Breast epithelium (tissue), 4 donors: ENCODE results near the gene PLEKHA8. TPM values are rescaled to one million over a fixed set of nuclear protein-coding genes. Genes with fewer than 3 reads are reported as not detected.
A peak's percentile ranks its signal among the peaks of the same experiment; 100 is the strongest.

ENCODE experiments used
- DNase-seq, 2 donors: peaks; one replicate each; pipeline ENCODE4 v3.0.0-alpha.2; 2019; ENCODE audit warnings: low spot score in 2 of 2
- H3K27ac ChIP-seq, 2 donors: fragments of 200-600 bp; sonication (generic) in 1 of 2; one replicate each; pipeline ENCODE4 v1.5.1; 2016 to 2019; ENCODE audit warnings: mild to moderate bottlenecking in 1 of 2
- H3K27me3 ChIP-seq, 2 donors: fragments of 200-600 bp; sonication (generic) in 1 of 2; one replicate each; pipeline versions ENCODE4 v1.5.1 to v1.6.0; 2017 to 2019; ENCODE audit warnings: control low read depth in 1 of 2, mild to moderate bottlenecking in 1 of 2
- H3K36me3 ChIP-seq: fragments of 200-600 bp; one replicate; pipeline ENCODE4 v1.5.1; 2019
- H3K4me1 ChIP-seq, 2 donors: fragments of 200-600 bp; sonication (generic); one replicate each; pipeline ENCODE4 v1.5.1; 2016 to 2019; ENCODE audit warnings: control low read depth in 1 of 2
- H3K4me3 ChIP-seq, 3 donors: fragments of 200-600 bp; sonication (generic); 1 replicate in 2 of 3; 2 replicates in 1 of 3; pipeline ENCODE4 v1.5.1; 2016 to 2019; ENCODE audit warnings: mild to moderate bottlenecking in 3 of 3, moderate library complexity in 2 of 3
- H3K9me3 ChIP-seq, 2 donors: fragments of 200-600 bp; sonication (generic) in 1 of 2; one replicate each; pipeline ENCODE4 v1.5.1; 2016 to 2019; ENCODE audit warnings: control low read depth in 1 of 2
- CTCF ChIP-seq, 3 donors: fragments of 450-650 bp; IDR thresholded peaks; one replicate each; pipeline ENCODE4 v1.5.1; 2016 to 2017; ENCODE audit warnings: antibody characterized with exemption in 3 of 3, mild to moderate bottlenecking in 3 of 3, moderate library complexity in 3 of 3
- POLR2A ChIP-seq: fragments of 450-650 bp; IDR thresholded peaks from one replicate; pipeline ENCODE4 v1.6.1; 2016; ENCODE audit warnings: antibody characterized with exemption, mild to moderate bottlenecking, moderate library complexity
- POLR2AphosphoS5 ChIP-seq, 3 donors: sonication (generic); formaldehyde crosslinking; IDR thresholded peaks; one replicate each; pipeline ENCODE4 v1.6.1; 2017; ENCODE audit warnings: antibody characterized with exemption in 3 of 3
- intact Hi-C: fragments of 100-400 bp; cut with DNase I; formaldehyde crosslinking; loops from one replicate; pipeline ENCODE4 v1.15.1; 2023; ENCODE audit warnings: low total_unique reads
- total RNA-seq, 3 donors: library from RNA; depleted of rRNA; stranded (reverse); fragments of >200 nt; gene quantifications; one replicate each; pipeline ENCODE4 v1.1.0, GENCODE V29; 2016

The PLEKHA8 gene
- total RNA-seq, 3 donors from 2014 or later: 7.5 to 15.1 (median 14.0) TPM

DNA sequence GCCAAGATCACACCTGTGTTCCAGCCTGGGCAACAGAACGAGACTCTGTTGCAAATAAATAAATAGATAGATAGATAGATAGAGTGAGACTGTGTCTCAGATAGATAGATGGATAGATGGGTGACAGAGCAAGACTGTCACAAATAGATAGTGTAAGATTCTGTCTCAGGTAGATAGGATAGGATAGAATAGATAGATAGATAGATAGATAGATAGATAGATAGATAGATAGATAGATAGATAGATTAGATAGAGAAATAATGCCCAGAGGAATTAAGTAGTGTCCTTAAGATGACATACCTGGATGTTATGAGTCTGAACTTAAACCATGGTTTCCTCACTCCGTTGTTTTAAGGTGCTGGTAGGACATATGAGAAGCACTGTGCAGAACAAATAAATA lies 8.0 kb downstream of the PLEKHA8 start:
- no peak overlapping the region for H3K27ac ChIP-seq
- H3K4me1 ChIP-seq: no peaks in the 10 kb centered on the region
- DNase-seq: no peak
- no peaks in the 10 kb centered on the region for H3K9me3 ChIP-seq
- H3K4me3 ChIP-seq: no peak overlapping the region
- H3K36me3 ChIP-seq: no peaks in the 10 kb centered on the region
- no peaks in the 10 kb centered on the region for H3K27me3 ChIP-seq
- intact Hi-C loops: no loop called here
- no peak for TF ChIP-seq CTCF (IDR thresholded peaks at IDR 0.05)
- TF ChIP-seq POLR2AphosphoS5 (IDR thresholded peaks at IDR 0.05): no peak
- TF ChIP-seq POLR2A: no peak

- H3K4me1 ChIP-seq: no peaks in the 10 kb centered on the region
- H3K27me3 ChIP-seq: no peaks in the 10 kb centered on the region
- TF ChIP-seq CTCF (IDR thresholded peaks at IDR 0.05): no peak
- no peaks in the 10 kb centered on the region for H3K9me3 ChIP-seq
- peak overlapping the region in 1 of 2 donors; percentile 9 for H3K27ac ChIP-seq
- intact Hi-C loops: no loop called here
- no peak for DNase-seq
- no peaks in the 10 kb centered on the region for H3K36me3 ChIP-seq
- H3K4me3 ChIP-seq: no peak overlapping the region
Measured at GRCh38 chr7:30038196-30038980, 10.2 kb downstream of the PLEKHA8 start.

DNA sequence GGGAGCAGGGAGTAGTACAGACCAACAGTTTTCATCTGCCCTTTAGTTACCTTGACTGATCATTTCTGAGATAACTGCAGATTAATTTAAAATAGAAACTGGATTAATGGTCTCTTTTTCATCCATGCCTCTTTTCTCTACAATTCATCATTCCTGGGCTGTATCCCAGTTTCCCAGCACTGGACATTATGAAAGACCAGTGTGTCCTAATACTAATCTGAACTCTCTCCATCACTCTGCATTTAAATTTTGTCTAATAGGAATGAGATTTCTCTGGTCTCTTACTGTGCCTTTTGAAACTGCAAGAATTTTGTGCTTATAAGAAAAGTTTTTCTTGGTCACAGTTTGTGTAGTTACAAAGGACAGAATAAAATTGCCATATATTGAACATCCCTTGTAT lies 12.7 kb downstream of the PLEKHA8 start:
- H3K27me3 ChIP-seq: no peaks in the 10 kb centered on the region
- no peaks in the 10 kb centered on the region for H3K4me1 ChIP-seq
- H3K9me3 ChIP-seq: no peaks in the 10 kb centered on the region
- TF ChIP-seq POLR2A (no peak), CTCF (IDR thresholded peaks at IDR 0.05) (no peak), POLR2AphosphoS5 (IDR thresholded peaks at IDR 0.05) (no peak)
- H3K27ac ChIP-seq: no peak overlapping the region
- intact Hi-C loops: no loop called here
- H3K36me3 ChIP-seq: no peaks in the 10 kb centered on the region
- no peak overlapping the region for H3K4me3 ChIP-seq
- no peak for DNase-seq

- TF ChIP-seq POLR2AphosphoS5 (IDR thresholded peaks at IDR 0.05) (no peak), POLR2A (no peak), CTCF (IDR thresholded peaks at IDR 0.05) (no peak)
- Histone ChIP-seq H3K27me3 (no peaks in the 10 kb centered on the region), H3K4me3 (no peak overlapping the region), H3K36me3 (no peaks in the 10 kb centered on the region), H3K4me1 (no peaks in the 10 kb centered on the region), H3K27ac (no peak overlapping the region), H3K9me3 (no peaks in the 10 kb centered on the region)
- intact Hi-C loops: no loop called here
- no peak for DNase-seq
Measured at GRCh38 chr7:30041526-30042269, 13.5 kb downstream of the PLEKHA8 start.

DNA sequence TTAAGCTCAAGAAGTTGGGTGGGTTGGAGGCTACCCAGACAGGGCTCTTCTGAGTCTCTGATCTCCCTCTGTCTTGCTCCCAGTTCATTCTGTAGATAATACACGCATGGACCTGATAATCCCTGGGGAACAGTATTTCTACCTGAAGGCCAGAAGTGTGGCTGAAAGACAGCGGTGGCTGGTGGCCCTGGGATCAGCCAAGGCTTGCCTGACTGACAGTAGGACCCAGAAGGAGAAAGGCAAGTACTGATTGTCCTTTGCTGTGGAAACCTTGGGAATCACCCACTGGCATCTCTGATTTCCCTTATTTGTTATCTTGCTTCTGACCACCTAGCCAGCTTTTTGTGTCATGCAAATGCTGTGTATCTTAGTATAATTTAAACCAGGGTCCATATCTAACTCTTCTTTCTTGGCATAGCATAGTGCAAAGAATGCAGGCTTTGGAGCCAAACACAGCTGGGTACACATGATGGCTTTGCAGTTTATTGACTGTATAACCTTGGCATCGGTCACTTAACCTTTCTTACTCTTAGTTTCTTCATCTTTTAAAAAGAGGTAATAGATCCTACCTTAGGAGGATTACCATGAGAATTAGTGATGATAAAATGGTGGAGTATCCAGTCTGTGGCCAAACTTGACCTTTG lies 18.0 kb downstream of the PLEKHA8 start:
- Histone ChIP-seq H3K9me3 (no peaks in the 10 kb centered on the region), H3K27ac (no peak overlapping the region), H3K27me3 (no peaks in the 10 kb centered on the region), H3K4me3 (no peak overlapping the region), H3K36me3 (no peaks in the 10 kb centered on the region), H3K4me1 (no peaks in the 10 kb centered on the region)
- no peak for TF ChIP-seq CTCF (IDR thresholded peaks at IDR 0.05)
- TF ChIP-seq POLR2AphosphoS5 (IDR thresholded peaks at IDR 0.05): no peak
- TF ChIP-seq POLR2A: no peak
- no peak for DNase-seq
- intact Hi-C loops: no loop called here
